Measurements from ENCODE around the gene ZNF181.

- TF ChIP-seq TAF1 (IDR thresholded peaks at IDR 0.05; ENCODE audit: borderline replicate concordance, insufficient read depth, low read length) = no peak
- TF ChIP-seq SIN3A (IDR thresholded peaks at IDR 0.05; ENCODE audit: borderline replicate concordance, insufficient read depth, low read length) = no peak
- no peak for TF ChIP-seq POLR2AphosphoS5 (IDR thresholded peaks at IDR 0.05; ENCODE audit: low read depth, low read length)
- no peak for TF ChIP-seq REST (IDR thresholded peaks at IDR 0.05; ENCODE audit: insufficient read depth in 1 of 2, low read depth in 2 of 2, low read length in 2 of 2)
Observed at GRCh38 chr19:34732612-34733211, 1.3 kb upstream of the ZNF181 start.

Measured in PFSK-1 (cell line).